Fibroblast of lung (primary cell): ENCODE measurements around the gene RASGEF1C. TPM values are rescaled to one million over a fixed set of nuclear protein-coding genes. Genes with fewer than 3 reads are reported as not detected.

Source experiments
- DNase-seq, 2 donors: peaks; one replicate each; pipeline versions ENCODE4 v3.0.0 to v3.0.0-alpha.2; 2010; ENCODE audit warnings: low read depth in 2 of 2
- H2AFZ ChIP-seq: 2 replicates; pipeline ENCODE4 v1.5.1; 2012; ENCODE audit warnings: low read length, control low read depth, inconsistent platforms
- H3K27ac ChIP-seq: 2 replicates; pipeline ENCODE4 v1.5.1; 2011; ENCODE audit warnings: low read length, control low read depth; ENCODE audit not compliant: insufficient read depth
- H3K27me3 ChIP-seq: 2 replicates; pipeline ENCODE4 v1.5.1; 2011; ENCODE audit warnings: mild to moderate bottlenecking, low read length; ENCODE audit not compliant: control insufficient read depth, insufficient read depth
- H3K36me3 ChIP-seq: 2 replicates; pipeline ENCODE4 v1.5.1; 2011; ENCODE audit warnings: low read length; ENCODE audit not compliant: control insufficient read depth, insufficient read depth
- H3K4me1 ChIP-seq: 2 replicates; pipeline ENCODE4 v1.5.1; 2011; ENCODE audit warnings: low read length; ENCODE audit not compliant: control insufficient read depth, insufficient read depth; ENCODE audit errors: extremely low read depth
- H3K4me2 ChIP-seq: 2 replicates; pipeline ENCODE4 v1.5.1; 2011; ENCODE audit warnings: low read length, control low read depth; ENCODE audit not compliant: insufficient read depth; ENCODE audit errors: extremely low read depth
- H3K4me3 ChIP-seq, 4 experiments: fragments of 200-600 bp in 1 of 4; sonication (generic) in 1 of 4; replicated peaks in 1 of 4; 2 replicates each; pipeline ENCODE4 v1.5.1; 2011 to 2016; ENCODE audit warnings: low read length in 4 of 4, low read depth in 3 of 4, mild to moderate bottlenecking in 3 of 4, control low read depth in 2 of 4, inconsistent platforms in 1 of 4, mixed read lengths in 1 of 4; ENCODE audit not compliant: insufficient read depth in 1 of 4; ENCODE audit errors: control extremely low read depth in 1 of 4
- H3K79me2 ChIP-seq: 2 replicates; pipeline ENCODE4 v1.5.1; 2012; ENCODE audit warnings: mild to moderate bottlenecking, low read length, inconsistent platforms; ENCODE audit not compliant: control insufficient read depth, insufficient read depth
- H3K9ac ChIP-seq: 2 replicates; pipeline ENCODE4 v1.5.1; 2011; ENCODE audit warnings: mild to moderate bottlenecking, low read length, control low read depth; ENCODE audit not compliant: insufficient read depth
- H3K9me3 ChIP-seq: 2 replicates; pipeline ENCODE4 v1.5.1; 2012; ENCODE audit warnings: low read depth, low read length; ENCODE audit not compliant: control insufficient read depth, insufficient read depth
- H4K20me1 ChIP-seq: 2 replicates; pipeline ENCODE4 v1.5.1; 2011; ENCODE audit warnings: low read length; ENCODE audit not compliant: control insufficient read depth, insufficient read depth; ENCODE audit errors: extremely low read depth
- CTCF ChIP-seq, 2 donors: IDR thresholded peaks in 1 of 2; conservative IDR thresholded peaks in 1 of 2; 1 replicate in 1 of 2; 2 replicates in 1 of 2; pipeline ENCODE4 v1.5.1; 2011 to 2012; ENCODE audit warnings: low read length in 2 of 2, control low read depth in 1 of 2, inconsistent platforms in 1 of 2, low read depth in 1 of 2, mild to moderate bottlenecking in 1 of 2
- EZH2 ChIP-seq: IDR thresholded peaks from 2 replicates; pipeline ENCODE4 v1.5.1; 2012; ENCODE audit warnings: low read length, control low read depth, mild to moderate bottlenecking; ENCODE audit errors: missing control alignments
- polyA plus RNA-seq, 2 donors: library from polyadenylated mRNA; depleted of rRNA in 1 of 2; stranded (reverse) in 1 of 2; unstranded in 1 of 2; fragments of >200 nt; gene quantifications; 2 replicates each; pipeline ENCODE4 v1.2.1, GENCODE V29; 2011 to 2012; ENCODE audit warnings: missing spikeins in 1 of 2
- total RNA-seq: library from RNA; depleted of rRNA; stranded (reverse); fragments of >200 nt; gene quantifications from 2 replicates; pipeline ENCODE4 v1.2.1, GENCODE V29; 2014

The RASGEF1C gene
- total and polyA plus RNA-seq, 2 donors (not counting 1 experiment from before 2014, with no cell fraction given) = under 0.01 TPM; not detected in 1

- H3K4me2 ChIP-seq = no peak overlapping the region
- H2AFZ ChIP-seq = no peak overlapping the region
- H3K27me3 ChIP-seq = no peaks in the 10 kb centered on the region
- H3K27ac ChIP-seq = no peak overlapping the region
- no peak overlapping the region for H3K4me3 ChIP-seq
- TF ChIP-seq EZH2 (no peak), CTCF (conservative IDR thresholded peaks at IDR 0.05 in 1 of 2, IDR thresholded peaks at IDR 0.05 in 1 of 2; ENCODE audit: low read depth in 1 of 2, low read length in 2 of 2) (no peak)
- H3K4me1 ChIP-seq = no peaks in the 10 kb centered on the region
- no peaks in the 10 kb centered on the region for H3K9me3 ChIP-seq
- H3K79me2 ChIP-seq = no peaks in the 10 kb centered on the region
- no peaks in the 10 kb centered on the region for H3K36me3 ChIP-seq
- no peaks in the 10 kb centered on the region for H4K20me1 ChIP-seq
- no peak for DNase-seq
- no peak overlapping the region for H3K9ac ChIP-seq
Observed at GRCh38 chr5:180121826-180122413, 87.1 kb downstream of the RASGEF1C start.

GRCh38 chr5:180120237-180121101, 88.5 kb downstream of the RASGEF1C start:
- H4K20me1 ChIP-seq = no peaks in the 10 kb centered on the region
- no peak overlapping the region for H2AFZ ChIP-seq
- no peak overlapping the region for H3K9ac ChIP-seq
- no peaks in the 10 kb centered on the region for H3K9me3 ChIP-seq
- H3K4me2 ChIP-seq = no peak overlapping the region
- H3K4me3 ChIP-seq = no peak overlapping the region
- no peaks in the 10 kb centered on the region for H3K27me3 ChIP-seq
- no peaks in the 10 kb centered on the region for H3K4me1 ChIP-seq
- DNase-seq = no peak
- TF ChIP-seq EZH2 = no peak
- TF ChIP-seq CTCF (conservative IDR thresholded peaks at IDR 0.05 in 1 of 2, IDR thresholded peaks at IDR 0.05 in 1 of 2; ENCODE audit: low read depth in 1 of 2, low read length in 2 of 2) = no peak
- H3K79me2 ChIP-seq = no peaks in the 10 kb centered on the region
- no peaks in the 10 kb centered on the region for H3K36me3 ChIP-seq
- no peak overlapping the region for H3K27ac ChIP-seq

DNA sequence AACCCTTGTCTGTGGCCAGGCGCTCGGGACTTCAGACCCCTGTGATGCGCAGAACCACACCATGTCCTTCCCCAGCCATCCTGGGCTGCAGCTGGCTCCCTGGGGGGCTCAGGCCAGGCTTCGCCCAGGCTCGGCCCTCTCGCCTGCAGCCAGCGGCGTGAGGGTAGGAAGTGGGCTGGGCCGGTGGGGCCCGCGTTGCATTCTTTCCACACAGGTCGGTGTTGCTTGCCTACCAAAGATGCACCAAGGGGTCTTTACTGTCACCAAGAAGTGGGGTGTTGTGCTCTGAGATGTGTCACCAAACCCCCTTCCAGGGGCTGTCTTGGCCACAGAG, 89.1 kb downstream of the RASGEF1C start:
- Histone ChIP-seq H3K9me3 (no peaks in the 10 kb centered on the region), H3K9ac (no peak overlapping the region), H3K79me2 (no peaks in the 10 kb centered on the region), H4K20me1 (no peaks in the 10 kb centered on the region), H3K4me1 (no peaks in the 10 kb centered on the region), H3K4me3 (no peak overlapping the region), H3K36me3 (no peaks in the 10 kb centered on the region), H3K27ac (no peak overlapping the region), H2AFZ (no peak overlapping the region), H3K27me3 (no peaks in the 10 kb centered on the region), H3K4me2 (no peak overlapping the region)
- TF ChIP-seq EZH2 = no peak
- TF ChIP-seq CTCF (conservative IDR thresholded peaks at IDR 0.05 in 1 of 2, IDR thresholded peaks at IDR 0.05 in 1 of 2; ENCODE audit: low read depth in 1 of 2, low read length in 2 of 2) = no peak
- DNase-seq = no peak
